ENCODE measurements around the gene NHS.

Gene NHS

DNA sequence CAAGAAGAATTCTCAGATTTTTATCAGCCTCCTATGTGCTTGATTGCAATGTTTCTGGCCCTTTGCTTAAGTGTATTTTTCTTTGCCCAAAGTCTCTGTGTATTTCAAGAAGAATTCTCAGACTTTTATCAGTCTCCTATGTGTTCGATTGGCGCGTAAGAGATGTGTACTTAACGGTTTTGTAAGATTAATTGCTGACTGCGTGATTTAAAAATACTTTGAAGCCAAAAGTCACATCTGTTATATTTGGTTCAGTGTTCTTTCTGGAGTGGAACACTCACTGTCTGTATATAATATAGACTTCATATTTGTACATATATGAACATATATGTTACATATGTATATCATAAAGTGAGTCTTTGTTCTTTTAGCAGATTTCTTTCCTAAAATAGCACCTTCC is 373.7 kb downstream of the NHS start:
- in situ Hi-C loops (cut with HindIII; ENCODE audit: low sequenced_read_pairs): no loop called here

DNA sequence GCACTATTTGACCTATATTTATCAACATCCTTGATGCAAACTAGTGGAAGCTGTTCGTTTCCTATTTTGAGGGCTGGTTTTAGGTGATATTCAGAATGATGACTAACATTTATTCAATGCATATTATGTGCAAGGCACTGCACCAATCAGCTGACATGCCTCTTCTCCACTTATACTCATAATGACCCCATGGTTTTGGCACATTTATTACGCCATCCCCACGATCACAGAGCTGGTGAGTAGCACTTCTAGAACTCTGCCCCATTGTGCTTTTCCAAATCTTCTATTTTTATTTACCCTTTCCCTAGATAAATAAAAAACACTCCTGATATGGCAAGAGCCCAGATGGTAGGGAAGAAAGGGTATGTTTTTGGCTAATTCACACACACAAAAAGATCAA is 375.4 kb downstream of the NHS start:
- in situ Hi-C loops (cut with HindIII; ENCODE audit: low sequenced_read_pairs): no loop called here

DNA sequence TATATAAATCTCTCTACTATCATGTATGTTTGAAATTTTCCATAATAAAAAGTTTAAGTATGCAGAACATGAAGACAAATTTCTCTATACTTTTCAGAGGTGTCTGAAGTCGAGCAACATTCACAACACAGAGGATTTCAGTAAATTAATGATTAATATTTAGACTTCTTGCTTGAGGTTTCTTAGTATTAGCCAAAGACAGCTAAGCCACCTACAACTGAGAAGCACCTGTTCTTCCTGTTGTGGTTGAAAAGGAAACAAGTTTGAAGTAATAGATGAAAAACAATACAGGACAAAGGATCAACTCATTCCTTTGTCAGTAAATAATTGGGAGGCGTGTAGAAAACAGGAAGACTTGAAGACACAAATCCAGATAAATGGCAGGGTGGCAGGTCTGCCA is 383.4 kb downstream of the NHS start:
- in situ Hi-C loops (cut with HindIII; ENCODE audit: low sequenced_read_pairs): no loop called here

DNA sequence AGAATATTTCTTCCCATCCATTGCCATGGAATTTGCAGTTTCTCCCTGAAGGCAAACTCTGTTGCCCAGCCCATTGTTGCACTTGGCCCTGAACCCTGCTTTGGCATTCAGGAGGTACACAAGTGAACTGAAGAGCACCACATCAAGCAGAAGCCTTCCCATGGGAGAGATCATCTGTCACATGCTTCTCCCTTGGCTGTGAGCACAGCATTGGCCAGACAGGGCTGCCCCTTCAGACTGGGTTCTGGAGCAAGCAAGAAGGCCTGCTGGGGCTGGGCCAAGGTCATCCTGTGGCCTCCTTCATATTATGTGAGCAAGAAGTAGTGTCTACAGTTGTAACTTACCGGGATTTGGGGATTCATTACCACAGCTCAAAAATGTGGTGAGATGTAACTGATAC is 385.0 kb downstream of the NHS start:
- in situ Hi-C loops (cut with HindIII; ENCODE audit: low sequenced_read_pairs): no loop called here

DNA sequence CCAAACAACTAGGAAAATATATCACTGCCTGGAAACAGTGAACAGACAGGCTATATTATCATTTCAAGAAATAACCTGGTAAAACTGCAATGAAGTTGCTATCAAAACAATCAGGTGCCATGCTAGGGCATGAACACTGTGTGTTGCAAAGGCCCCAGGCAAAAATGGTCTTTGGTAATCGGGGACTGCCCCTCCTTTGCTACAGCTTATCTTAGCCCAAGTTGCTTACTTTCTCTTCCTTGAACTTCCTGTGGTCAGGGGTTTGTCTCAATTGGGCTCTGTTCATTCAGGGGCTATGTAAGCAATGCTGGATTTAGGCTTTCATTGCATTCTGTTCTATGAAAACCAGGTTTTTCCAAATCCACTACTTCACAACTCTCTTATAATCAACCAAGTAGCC is 392.7 kb downstream of the NHS start:
- in situ Hi-C loops (cut with HindIII; ENCODE audit: low sequenced_read_pairs): no loop called here

DNA sequence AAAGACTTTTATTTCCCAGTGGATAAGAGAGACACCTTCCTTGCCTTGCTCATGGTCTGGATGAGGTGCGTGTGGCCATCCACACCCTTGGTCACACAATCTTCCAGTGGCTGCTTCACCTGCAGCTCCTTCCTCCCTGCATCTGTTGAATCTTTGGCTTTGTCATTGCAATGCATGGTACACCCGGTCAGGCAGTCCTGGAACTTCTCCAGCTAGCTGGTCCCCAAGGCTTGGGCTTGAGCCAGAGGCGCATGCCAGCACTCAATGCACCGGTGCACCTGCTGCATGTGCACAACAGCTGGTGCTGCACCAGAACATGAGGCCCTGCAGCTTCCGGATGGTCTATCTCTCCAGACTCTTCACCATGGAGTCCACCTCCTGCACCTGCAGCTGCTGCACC is 394.0 kb downstream of the NHS start:
- in situ Hi-C loops (cut with HindIII; ENCODE audit: low sequenced_read_pairs): no loop called here

DNA sequence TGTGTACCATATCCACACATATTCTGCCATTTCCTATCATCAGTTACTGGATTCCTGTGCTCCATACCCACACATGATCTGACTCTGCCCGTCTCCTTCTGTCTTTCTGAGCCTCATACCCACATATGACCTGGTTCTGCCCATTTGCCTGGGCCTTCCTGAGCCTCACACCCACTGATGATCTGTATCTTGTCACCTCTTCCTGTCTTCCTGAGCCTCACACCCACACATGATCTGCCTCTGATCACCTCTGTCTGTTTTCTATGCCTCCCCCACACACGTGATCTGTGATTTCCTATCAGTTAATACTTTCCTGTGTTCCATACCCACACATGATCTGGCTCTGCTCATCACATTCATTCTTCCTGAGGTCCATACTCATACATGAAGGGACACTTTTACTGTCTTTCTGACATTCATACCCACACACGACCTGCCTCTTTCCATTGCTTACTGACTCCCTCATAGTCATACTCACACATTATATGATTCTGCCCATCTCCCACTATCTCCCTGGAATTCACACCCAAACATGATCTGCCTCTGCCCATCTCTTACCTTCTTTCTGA is 394.8 kb downstream of the NHS start:
- in situ Hi-C loops (cut with HindIII; ENCODE audit: low sequenced_read_pairs): no loop called here

DNA sequence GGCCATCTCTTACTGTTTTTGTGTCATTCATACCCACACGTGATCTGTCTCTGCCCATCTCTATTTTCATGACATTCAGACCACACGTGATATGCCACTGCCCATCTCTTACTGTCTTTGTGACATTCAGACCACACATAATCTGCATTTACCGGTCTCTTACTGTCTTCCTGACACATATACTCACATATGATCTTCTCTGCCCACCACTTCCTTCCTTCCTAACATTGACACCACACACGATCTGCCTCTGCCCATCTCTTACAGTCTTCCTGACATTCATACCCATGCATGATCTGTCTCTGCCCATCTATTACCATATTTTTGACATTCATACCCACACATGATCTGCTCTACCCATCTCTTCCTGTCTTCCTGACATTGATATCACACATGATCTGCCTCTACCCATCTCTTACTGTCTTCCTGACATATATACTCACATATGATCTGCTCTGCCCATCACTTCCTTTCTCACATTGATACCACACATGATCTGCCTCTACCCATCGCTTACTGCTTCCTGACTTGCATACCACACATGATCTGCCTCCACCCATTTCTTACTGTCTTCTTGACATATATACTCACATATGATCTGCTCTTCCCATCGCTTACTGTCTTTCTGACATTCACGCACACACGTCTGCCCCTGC is 398.3 kb downstream of the NHS start:
- in situ Hi-C loops (cut with HindIII; ENCODE audit: low sequenced_read_pairs): no loop called here

DNA sequence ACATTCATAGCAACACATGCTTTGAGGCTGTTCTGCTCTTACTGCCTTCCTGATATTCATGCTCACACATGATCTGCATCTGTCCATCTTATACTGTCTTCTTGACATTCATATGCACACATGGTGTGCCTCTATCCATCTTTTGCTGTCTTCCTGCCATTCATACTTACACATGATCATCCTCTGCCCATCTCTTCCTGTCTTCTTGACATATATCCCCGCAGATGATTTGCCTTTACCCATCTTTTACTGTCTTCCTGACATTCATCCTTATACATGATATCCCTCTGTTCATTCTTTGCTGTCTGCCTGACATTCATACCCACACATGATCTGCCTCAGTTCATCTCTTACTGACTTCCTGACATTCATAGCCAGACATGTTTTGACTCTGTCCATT is 399.1 kb downstream of the NHS start:
- in situ Hi-C loops (cut with HindIII; ENCODE audit: low sequenced_read_pairs): no loop called here

DNA sequence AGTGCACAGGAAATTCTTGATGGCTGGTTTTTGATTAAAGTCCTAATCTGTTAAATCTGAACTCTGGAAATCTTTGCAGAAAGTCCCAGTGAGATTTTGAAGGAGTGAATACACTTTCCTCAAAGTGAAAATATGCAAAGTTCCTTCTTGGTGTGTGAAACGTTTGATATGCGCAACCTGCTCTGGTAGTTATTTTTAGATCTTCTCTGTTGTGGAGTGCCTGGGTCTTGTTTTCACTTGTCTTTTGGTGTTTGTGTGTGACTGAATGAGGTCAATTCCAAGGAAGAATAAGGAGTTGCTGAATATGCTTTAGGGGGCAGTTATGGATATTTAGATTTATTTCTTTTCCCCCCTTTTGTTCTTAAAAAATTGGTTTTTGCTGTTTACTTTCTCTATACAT is 404.0 kb downstream of the NHS start:
- in situ Hi-C loops (cut with HindIII; ENCODE audit: low sequenced_read_pairs): no loop called here

DNA sequence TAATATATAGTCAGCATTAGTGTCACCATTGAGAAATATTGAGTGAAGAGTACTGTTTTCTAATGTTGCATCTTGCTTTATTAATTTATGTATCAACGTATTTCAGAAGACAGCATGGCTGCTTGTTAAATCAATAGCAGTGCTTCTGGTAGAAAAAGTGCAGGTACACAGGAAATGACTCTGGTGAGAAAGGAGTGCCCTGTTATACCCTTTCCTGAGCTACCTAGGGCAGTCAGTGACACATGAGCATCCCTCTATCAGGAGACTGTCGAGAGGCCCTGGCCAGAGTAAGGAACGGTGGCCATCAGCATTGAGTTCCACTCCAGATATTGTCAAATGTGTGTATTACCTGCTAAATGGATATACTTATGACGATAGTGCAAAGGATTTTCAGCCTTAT is 404.4 kb downstream of the NHS start:
- in situ Hi-C loops (cut with HindIII; ENCODE audit: low sequenced_read_pairs): no loop called here

Data from endothelial cell of hepatic sinusoid (primary cell).